ENCODE results near the gene RAB3GAP1.

The RAB3GAP1 gene

DNA sequence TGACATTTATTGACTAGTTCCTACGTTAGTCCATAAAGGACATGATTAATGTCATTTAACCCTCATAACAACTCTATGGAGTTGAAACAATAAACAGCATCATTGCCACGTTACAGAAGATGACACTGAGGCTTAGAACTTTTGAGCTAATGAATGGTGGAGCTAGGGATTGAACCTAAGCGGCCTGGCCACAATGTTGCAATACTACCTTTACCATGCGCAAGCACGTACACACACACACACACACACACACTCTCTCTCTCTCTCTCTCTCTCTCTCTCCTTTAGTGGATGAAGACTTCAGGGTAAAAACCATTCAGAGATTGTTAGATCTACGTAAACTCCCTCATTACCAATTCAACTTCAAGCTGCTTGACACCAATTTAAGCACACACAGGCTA, 4.0 kb upstream of the RAB3GAP1 start:
- DNase-seq (ENCODE audit: low read depth) = no peak
- no peak overlapping the region for H3K4me3 ChIP-seq (ENCODE audit: low read depth, low read length)
- TF ChIP-seq POLR2A (IDR thresholded peaks at IDR 0.05; ENCODE audit: extremely low read depth, insufficient read length) (no peak), MYC (IDR thresholded peaks at IDR 0.05; ENCODE audit: low read depth, low read length) (no peak)
- TF ChIP-seq, protein P1, sequence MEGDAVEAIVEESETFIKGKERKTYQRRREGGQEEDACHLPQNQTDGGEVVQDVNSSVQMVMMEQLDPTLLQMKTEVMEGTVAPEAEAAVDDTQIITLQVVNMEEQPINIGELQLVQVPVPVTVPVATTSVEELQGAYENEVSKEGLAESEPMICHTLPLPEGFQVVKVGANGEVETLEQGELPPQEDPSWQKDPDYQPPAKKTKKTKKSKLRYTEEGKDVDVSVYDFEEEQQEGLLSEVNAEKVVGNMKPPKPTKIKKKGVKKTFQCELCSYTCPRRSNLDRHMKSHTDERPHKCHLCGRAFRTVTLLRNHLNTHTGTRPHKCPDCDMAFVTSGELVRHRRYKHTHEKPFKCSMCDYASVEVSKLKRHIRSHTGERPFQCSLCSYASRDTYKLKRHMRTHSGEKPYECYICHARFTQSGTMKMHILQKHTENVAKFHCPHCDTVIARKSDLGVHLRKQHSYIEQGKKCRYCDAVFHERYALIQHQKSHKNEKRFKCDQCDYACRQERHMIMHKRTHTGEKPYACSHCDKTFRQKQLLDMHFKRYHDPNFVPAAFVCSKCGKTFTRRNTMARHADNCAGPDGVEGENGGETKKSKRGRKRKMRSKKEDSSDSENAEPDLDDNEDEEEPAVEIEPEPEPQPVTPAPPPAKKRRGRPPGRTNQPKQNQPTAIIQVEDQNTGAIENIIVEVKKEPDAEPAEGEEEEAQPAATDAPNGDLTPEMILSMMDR (IDR thresholded peaks at IDR 0.05; ENCODE audit: low read depth, low read length) = no peak
- TF ChIP-seq, protein P2, sequence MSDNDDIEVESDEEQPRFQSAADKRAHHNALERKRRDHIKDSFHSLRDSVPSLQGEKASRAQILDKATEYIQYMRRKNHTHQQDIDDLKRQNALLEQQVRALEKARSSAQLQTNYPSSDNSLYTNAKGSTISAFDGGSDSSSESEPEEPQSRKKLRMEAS (IDR thresholded peaks at IDR 0.05; ENCODE audit: low read depth, low read length) = no peak

DNA sequence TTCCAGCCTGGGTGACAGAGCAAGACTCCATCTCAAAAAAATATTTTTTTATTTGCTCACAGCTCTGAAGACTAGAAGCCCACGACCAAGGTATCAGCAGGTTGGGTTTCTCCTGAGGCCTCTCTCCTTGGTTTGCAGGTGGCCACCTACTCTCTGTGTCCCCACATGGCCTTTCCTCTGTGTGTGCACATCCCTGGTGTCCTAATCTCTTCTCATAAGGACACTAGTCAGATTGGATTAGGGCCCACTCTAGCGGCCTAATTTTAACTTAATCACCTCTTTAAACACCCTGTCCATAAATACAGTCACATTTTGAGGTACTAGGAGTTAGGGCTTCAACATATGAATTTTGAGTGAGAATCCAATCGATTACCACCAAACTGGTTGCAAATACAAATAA, 2.0 kb upstream of the RAB3GAP1 start:
- no peak for DNase-seq (ENCODE audit: low read depth)
- H3K4me3 ChIP-seq (ENCODE audit: low read depth, low read length) = no peak overlapping the region
- TF ChIP-seq, protein P1 (IDR thresholded peaks at IDR 0.05; ENCODE audit: low read depth, low read length) = no peak
- TF ChIP-seq, protein P2 (IDR thresholded peaks at IDR 0.05; ENCODE audit: low read depth, low read length) = no peak
- TF ChIP-seq MYC (IDR thresholded peaks at IDR 0.05; ENCODE audit: low read depth, low read length) = no peak
- no peak for TF ChIP-seq POLR2A (IDR thresholded peaks at IDR 0.05; ENCODE audit: extremely low read depth, insufficient read length)

DNA sequence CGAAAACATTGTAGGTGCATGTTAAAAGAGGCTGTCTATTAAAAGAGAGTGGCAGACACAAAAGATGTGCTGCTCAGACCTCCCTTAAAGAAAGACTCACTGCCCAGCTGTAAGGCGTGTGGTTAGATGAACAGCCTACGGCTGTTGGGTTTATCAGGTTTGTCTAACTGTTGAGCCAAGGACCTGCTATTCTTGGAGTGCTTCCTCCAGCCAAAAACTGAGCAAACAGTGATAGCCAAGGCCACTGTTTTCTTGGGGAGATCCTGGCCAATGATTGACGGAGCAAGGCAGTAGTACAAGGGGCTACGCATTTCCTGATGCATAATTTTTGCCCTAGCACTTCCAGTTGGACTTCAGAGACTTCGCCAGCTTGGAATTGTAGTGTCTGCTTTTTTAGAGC, 1.4 kb upstream of the RAB3GAP1 start:
- DNase-seq (ENCODE audit: low read depth) = no peak
- no peak overlapping the region for H3K4me3 ChIP-seq (ENCODE audit: low read depth, low read length)
- TF ChIP-seq, protein P2 (IDR thresholded peaks at IDR 0.05; ENCODE audit: low read depth, low read length) = no peak
- TF ChIP-seq, protein P1 (IDR thresholded peaks at IDR 0.05; ENCODE audit: low read depth, low read length) = no peak
- TF ChIP-seq POLR2A (IDR thresholded peaks at IDR 0.05; ENCODE audit: extremely low read depth, insufficient read length) = no peak
- TF ChIP-seq MYC (IDR thresholded peaks at IDR 0.05; ENCODE audit: low read depth, low read length) = no peak

DNA sequence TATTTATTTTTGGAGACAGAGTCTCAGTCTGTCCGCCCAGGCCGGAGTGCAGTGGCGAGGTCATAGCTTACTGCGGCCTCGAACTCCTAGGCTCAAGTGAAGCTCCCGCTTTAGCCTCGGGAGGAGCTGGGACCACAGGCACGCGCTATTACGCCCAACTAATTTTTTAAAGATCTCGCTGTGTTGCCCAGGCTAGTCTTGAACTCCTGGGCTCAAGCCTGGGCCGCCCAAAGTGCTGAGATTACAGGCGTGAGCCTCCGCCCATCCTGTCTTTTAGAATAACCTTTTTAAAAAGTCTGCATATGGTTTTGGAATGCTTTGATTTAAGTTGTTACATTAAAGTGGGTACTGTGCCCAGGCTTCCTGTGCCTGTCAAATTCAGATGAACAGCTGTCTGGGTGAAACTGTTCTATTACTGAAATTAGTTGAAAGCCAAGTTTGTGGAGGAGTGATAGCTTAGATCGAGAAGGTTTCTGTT, 944 bp downstream of the RAB3GAP1 start:
- no peak for DNase-seq (ENCODE audit: low read depth)
- TF ChIP-seq, protein P2 (IDR thresholded peaks at IDR 0.05; ENCODE audit: low read depth, low read length) = no peak
- TF ChIP-seq POLR2A (IDR thresholded peaks at IDR 0.05; ENCODE audit: extremely low read depth, insufficient read length) (no peak), MYC (IDR thresholded peaks at IDR 0.05; ENCODE audit: low read depth, low read length) (no peak)
- TF ChIP-seq, protein P1 (IDR thresholded peaks at IDR 0.05; ENCODE audit: low read depth, low read length) = no peak
- H3K4me3 ChIP-seq (ENCODE audit: low read depth, low read length) = peak overlapping the region; percentile 96

DNA sequence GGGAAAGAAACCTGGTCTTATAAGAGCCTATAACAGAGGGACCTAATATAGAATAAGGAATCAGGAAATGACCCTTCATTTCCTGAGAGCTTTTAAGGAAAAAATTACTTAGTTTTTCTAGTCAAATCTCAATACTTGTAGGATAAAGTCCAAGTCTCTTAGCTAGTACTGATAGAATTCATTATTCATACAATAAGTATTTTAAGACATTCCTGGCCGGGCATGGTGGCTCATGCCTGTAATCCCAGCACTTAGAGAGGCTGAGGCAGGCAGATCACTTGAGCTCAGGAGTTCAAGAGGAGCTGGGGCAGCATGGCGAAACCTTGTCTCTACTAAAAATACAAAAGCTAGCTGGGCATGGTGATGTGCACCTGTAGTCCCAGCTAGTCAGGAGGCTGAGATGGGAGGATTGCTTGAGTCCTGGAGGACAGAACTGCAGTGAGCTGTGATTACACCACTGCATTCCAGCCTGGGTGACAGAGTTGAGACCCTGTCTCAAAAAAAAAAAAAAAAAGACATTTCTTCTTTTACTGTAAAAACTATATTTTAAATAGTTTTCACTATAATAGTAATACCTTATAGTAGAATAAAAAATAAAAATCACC, 3.2 kb downstream of the RAB3GAP1 start:
- TF ChIP-seq, protein P2 (IDR thresholded peaks at IDR 0.05; ENCODE audit: low read depth, low read length) = no peak
- TF ChIP-seq, protein P1 (IDR thresholded peaks at IDR 0.05; ENCODE audit: low read depth, low read length) = no peak
- TF ChIP-seq MYC (IDR thresholded peaks at IDR 0.05; ENCODE audit: low read depth, low read length) (no peak), POLR2A (IDR thresholded peaks at IDR 0.05; ENCODE audit: extremely low read depth, insufficient read length) (no peak)
- DNase-seq (ENCODE audit: low read depth) = no peak
- no peak overlapping the region for H3K4me3 ChIP-seq (ENCODE audit: low read depth, low read length)

Measured in NB4 (cell line).